Fibroblast of mammary gland (primary cell): ENCODE measurements around the gene ELOF1.
"Not testable (repeated sequence)": the region's sequence is repeated elsewhere in the genome, so short reads cannot be mapped to it uniquely, and the experiment has no call there.

ENCODE experiments used
- DNase-seq: peaks from one replicate; pipeline ENCODE4 v3.0.0-alpha.2; 2010; ENCODE audit warnings: low read depth
- H3K4me3 ChIP-seq: 2 replicates; pipeline ENCODE4 v1.5.1; 2011; ENCODE audit warnings: low read depth, mild to moderate bottlenecking, low read length, moderate library complexity; ENCODE audit not compliant: control insufficient read depth
- TF ChIP-seq, protein P1 (sequence below): conservative IDR thresholded peaks from 2 replicates; pipeline ENCODE4 v1.5.1; 2011; ENCODE audit warnings: low read depth, low read length, inconsistent platforms; ENCODE audit not compliant: control insufficient read depth, insufficient read depth

Gene ELOF1

DNA sequence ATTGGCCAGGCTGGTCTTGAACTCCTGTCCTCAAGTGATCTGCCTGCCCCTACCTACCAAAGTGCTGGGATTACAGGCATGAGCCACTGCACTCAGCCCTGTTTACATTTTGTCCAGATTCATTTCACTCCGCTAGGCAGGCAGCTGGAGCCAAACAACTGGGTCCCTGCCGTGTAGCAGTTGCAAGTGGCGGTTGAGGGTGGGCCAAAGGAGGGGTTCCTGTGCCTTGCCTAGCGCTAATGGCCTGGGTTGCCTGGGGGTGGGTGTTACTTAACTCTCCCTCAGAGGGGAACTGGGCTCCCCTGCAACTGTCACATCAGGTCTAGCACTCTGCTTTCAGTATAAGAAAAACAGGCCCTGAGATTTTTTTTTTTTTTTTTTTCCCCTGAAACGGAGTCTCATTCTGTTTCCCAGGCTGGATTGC lies 11.0 kb upstream of the ELOF1 start:
- no peak overlapping the region for H3K4me3 ChIP-seq
- TF ChIP-seq, protein P1, sequence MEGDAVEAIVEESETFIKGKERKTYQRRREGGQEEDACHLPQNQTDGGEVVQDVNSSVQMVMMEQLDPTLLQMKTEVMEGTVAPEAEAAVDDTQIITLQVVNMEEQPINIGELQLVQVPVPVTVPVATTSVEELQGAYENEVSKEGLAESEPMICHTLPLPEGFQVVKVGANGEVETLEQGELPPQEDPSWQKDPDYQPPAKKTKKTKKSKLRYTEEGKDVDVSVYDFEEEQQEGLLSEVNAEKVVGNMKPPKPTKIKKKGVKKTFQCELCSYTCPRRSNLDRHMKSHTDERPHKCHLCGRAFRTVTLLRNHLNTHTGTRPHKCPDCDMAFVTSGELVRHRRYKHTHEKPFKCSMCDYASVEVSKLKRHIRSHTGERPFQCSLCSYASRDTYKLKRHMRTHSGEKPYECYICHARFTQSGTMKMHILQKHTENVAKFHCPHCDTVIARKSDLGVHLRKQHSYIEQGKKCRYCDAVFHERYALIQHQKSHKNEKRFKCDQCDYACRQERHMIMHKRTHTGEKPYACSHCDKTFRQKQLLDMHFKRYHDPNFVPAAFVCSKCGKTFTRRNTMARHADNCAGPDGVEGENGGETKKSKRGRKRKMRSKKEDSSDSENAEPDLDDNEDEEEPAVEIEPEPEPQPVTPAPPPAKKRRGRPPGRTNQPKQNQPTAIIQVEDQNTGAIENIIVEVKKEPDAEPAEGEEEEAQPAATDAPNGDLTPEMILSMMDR, result no peak
- no peak for DNase-seq

DNA sequence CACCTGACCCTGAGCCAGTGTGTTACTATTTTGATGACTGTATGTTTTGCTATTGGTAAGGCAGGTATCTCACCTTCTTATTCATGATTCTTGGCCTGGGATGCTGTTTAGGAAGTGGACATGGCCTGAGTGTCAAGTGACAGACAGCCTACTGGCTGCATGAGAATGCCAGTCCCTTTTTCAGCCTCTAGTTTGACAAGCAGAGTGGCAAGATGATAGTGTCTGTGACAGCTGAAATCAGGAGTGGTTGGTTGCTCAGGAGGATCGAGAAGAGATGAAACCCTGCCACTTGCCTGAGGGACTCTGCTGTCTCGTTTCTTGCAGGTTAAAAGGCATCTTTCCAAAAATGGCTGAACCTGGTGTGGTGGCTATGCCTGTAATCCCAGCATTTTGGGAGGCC lies 7.1 kb upstream of the ELOF1 start:
- TF ChIP-seq, protein P1, result no peak
- no peak overlapping the region for H3K4me3 ChIP-seq
- DNase-seq, result no peak

DNA sequence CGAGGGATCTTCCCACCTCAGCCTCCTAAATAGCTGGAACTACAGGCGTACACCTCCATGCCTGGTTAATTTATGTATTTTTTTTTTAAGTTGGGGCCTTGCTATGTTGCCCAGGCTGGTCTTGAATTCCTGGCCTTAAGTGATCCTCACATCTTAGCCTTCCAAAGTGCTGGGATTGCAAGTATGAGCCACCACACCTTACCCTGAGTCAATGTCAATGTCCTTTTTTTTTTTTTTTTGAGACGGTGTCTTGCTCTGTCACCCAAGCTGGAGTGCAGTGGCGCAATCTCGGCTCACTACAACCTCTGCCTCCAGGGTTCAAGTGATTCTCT lies 6.6 kb upstream of the ELOF1 start:
- DNase-seq, result not testable (repeated sequence)

DNA sequence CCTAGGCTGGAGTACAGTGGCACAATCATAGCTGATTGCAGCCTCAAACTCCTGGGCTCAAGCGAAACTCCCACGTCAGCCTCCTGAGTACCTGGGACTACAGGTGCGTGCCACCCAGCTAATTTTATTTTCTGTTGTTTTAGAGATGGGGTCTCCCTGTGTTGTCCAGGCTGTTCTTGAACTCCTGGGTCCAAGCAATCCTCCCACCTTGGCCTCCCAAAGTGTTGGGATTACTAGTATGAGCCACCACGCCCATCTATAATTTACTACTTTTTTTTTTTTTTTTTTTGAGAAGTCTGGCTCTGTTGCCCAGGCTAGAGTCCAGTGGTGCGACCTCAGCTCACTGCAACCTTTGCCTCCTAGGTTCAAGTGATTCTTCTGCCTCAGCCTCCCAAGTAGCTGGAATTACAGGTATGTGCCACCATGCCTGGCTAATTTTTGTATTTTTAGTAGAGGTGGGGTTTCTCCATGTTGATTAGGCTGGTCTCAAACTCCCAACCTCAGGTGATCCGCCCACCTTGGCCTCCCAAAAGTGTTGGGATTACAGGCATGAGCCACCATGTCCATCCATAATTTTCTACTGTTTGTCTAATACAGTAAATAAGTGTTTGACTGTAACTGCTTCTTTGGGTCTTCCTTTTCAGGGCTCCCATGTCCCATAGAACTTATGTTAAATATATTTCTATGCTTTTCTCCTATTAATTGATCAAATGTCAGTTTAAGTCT lies 5.2 kb upstream of the ELOF1 start:
- DNase-seq, H3K4me3 ChIP-seq: not testable (repeated sequence)

More for the DNA sequence above, 6.6 kb upstream of the ELOF1 start:
- not testable (repeated sequence) for H3K4me3 ChIP-seq

DNA sequence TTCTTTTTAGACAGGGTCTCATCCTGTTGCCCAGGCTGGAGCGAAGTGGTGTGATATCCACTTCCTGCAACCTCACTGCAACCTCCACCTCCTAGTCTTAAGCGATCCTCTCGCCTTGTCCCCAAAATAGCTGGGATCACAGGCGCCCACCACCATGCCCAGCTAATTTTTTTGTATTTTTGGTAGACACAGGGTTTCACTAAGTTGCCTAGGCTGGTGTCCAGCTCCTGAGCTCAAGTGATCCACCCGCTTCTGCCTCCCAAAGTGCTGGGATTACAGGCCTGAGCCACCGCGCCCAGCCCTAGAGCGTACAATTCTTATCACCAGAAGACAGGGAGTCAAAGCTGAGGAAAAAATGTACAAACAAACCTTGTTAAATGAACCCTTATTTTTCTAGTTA lies 4.5 kb upstream of the ELOF1 start:
- TF ChIP-seq, protein P1, result no peak
- no peak for DNase-seq
- H3K4me3 ChIP-seq, result no peak overlapping the region

DNA sequence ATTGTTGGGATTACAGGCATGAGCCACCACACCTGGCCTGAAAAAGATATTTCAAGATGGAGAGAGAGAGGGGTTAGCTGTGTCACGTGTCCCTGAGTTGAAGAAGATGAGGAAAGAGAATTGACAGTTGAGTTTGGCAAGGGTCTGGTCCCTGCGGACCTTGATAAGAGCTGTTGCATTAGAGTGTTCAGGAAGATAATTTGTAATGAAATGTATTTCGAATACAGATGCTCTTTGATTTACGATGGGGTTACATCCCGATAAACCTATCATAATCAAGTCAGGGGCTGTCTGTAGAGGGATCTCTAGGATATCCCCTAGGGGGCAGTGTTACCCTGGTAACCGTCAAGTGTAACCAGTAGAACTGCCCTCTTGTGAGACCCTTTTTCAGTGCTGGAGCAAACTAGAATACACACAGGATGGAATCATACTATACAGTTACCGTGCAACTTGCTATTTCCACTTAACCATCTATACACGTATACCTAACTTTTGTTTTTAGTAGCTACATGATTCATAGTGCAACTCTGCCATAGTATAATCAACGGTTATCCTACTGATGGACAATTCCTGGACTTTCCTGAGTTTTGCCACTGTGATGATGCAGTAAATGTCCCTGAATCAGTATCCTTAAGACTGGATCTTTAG lies 1.5 kb upstream of the ELOF1 start:
- DNase-seq, result peak; percentile 81
- TF ChIP-seq, protein P1, result peak; percentile 71
- H3K4me3 ChIP-seq, result no peak overlapping the region

DNA sequence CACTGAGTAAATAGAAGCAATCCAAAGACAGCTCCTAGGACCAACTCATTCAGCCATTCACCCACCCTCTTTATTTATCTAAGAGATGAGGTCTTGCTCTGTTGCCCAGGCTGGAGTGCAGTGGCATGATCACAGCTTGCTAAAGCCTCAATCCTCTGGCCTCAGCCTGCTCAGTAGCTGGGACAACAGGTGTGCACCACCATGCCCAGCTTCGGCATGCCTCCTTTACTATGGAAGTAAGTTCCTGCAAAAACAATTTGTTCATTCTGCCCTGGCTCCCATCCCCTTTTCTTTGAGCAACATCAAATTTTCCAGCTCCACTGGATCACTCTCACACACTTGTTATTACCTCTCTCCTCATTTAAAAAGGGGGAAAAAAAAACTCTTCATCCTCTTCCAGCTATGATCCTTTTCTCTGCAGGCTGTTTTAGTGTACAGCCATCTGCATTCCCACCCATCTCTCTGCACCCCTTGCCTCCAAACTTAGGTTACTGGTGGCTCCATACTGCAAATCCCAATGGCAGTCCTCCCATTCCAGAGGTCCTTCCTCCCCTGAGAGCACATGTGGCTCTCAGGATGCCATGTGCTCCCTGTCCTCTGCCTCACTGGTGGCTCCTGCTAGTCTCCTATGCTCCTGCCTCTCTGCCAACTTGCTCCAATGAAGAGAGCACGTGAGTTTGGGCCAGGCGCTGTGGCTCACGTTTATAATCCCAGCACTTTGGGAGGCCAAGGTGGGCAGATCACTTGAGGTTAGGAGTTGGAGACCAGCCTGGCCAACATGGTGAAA lies 2.2 kb downstream of the ELOF1 start:
- H3K4me3 ChIP-seq, result no peak overlapping the region
- TF ChIP-seq, protein P1, result no peak

More for the DNA sequence above, 2.2 kb downstream of the ELOF1 start:
- DNase-seq, result no peak
